B cell (primary cell): ENCODE data around the gene SEMA4A. TPM values are rescaled to one million over a fixed set of nuclear protein-coding genes. Genes with fewer than 3 reads are reported as not detected.

Experiments used
- ATAC-seq: fragments of 200-7000 bp; cut with Tn5 transposase; one replicate; pipeline ENCODE4 v1.10.0; 2021; ENCODE audit warnings: low read depth, mild to moderate bottlenecking, moderate number of reproducible peaks, moderate library complexity
- CTCF ChIA-PET: fragments of 350-600 bp; sonication (Branson Sonifier 250); formaldehyde crosslinking; loops from one replicate; lab custom pipeline; 2021; ENCODE audit warnings: antibody characterized with exemption, inconsistent platforms; lab: Charles Lee
- POLR2A ChIA-PET: fragments of 350-600 bp; sonication (Branson Sonifier 250); formaldehyde crosslinking; loops from one replicate; lab custom pipeline; 2021; ENCODE audit warnings: antibody characterized with exemption; lab: Charles Lee
- DNase-seq: peaks from one replicate; pipeline ENCODE4 v3.0.0; 2013
- H2AFZ ChIP-seq: 2 replicates; pipeline ENCODE4 v1.6.1; 2012; ENCODE audit warnings: mild to moderate bottlenecking, low read depth, low read length; ENCODE audit not compliant: insufficient read depth, poor library complexity, severe bottlenecking
- H3K27ac ChIP-seq, 2 donors: 1 replicate in 1 of 2; 2 replicates in 1 of 2; pipeline ENCODE4 v1.5.1; 2012 to 2013; ENCODE audit warnings: low read length in 2 of 2, mild to moderate bottlenecking in 2 of 2, moderate library complexity in 1 of 2
- H3K27me3 ChIP-seq, 4 experiments: fragments of 200-600 bp in 1 of 4; sonication (generic) in 1 of 4; replicated peaks in 1 of 4; 1 replicate in 2 of 4; 2 replicates in 2 of 4; pipeline versions ENCODE4 v1.6.1 to v1.7.0; 2013 to 2016; ENCODE audit warnings: low read length in 3 of 4, mild to moderate bottlenecking in 2 of 4, mixed read lengths in 1 of 4, moderate library complexity in 1 of 4; ENCODE audit not compliant: insufficient read depth in 4 of 4, control insufficient read depth in 3 of 4; ENCODE audit errors: control extremely low read depth in 1 of 4
- H3K36me3 ChIP-seq, 2 experiments: replicated peaks in 1 of 2; 1 replicate in 1 of 2; 2 replicates in 1 of 2; pipeline versions ENCODE4 v1.6.1 to v1.7.1; 2013; ENCODE audit warnings: low read length in 1 of 2; ENCODE audit not compliant: insufficient read depth in 2 of 2, control insufficient read depth in 1 of 2; ENCODE audit errors: control extremely low read depth in 1 of 2, extremely low read depth in 1 of 2
- H3K4me1 ChIP-seq, 2 donors: fragments of 200-600 bp in 1 of 2; sonication (generic) in 1 of 2; 1 replicate in 1 of 2; 2 replicates in 1 of 2; pipeline versions ENCODE4 v1.5.1 to v1.6.1; 2013 to 2017; ENCODE audit warnings: low read length in 2 of 2; ENCODE audit not compliant: control insufficient read depth in 2 of 2, insufficient read depth in 2 of 2
- H3K4me2 ChIP-seq: replicated peaks from 2 replicates; pipeline ENCODE3; 2012; ENCODE audit warnings: mild to moderate bottlenecking, low read depth, low read length; ENCODE audit not compliant: poor library complexity, severe bottlenecking
- H3K4me3 ChIP-seq, 5 experiments: fragments of 200-600 bp in 1 of 5; sonication (generic) in 1 of 5; 1 replicate in 3 of 5; 2 replicates in 2 of 5; pipeline versions ENCODE4 v1.5.1 to v1.7.0; 2011 to 2016; ENCODE audit warnings: low read length in 4 of 5, mild to moderate bottlenecking in 4 of 5, low read depth in 2 of 5, control low read depth in 1 of 5, moderate library complexity in 1 of 5; ENCODE audit not compliant: insufficient read depth in 1 of 5; ENCODE audit errors: control extremely low read depth in 1 of 5, extremely low read depth in 1 of 5
- H3K79me2 ChIP-seq: fragments of 200-600 bp; sonication (generic); one replicate; pipeline ENCODE4 v1.6.0; 2016; ENCODE audit warnings: low read length; ENCODE audit not compliant: control insufficient read depth, insufficient read depth
- H3K9ac ChIP-seq: fragments of 200-600 bp; sonication (generic); 2 replicates; pipeline ENCODE4 v1.6.1; 2017; ENCODE audit warnings: mild to moderate bottlenecking, low read length, moderate library complexity
- H3K9me3 ChIP-seq, 3 donors: one replicate each; pipeline versions ENCODE4 v1.6.1 to v1.7.1; 2013; ENCODE audit warnings: low read length in 2 of 3; ENCODE audit not compliant: control insufficient read depth in 2 of 3, insufficient read depth in 1 of 3; ENCODE audit errors: control extremely low read depth in 1 of 3
- H4K20me1 ChIP-seq: 2 replicates; pipeline ENCODE4 v1.6.0; 2012; ENCODE audit warnings: mild to moderate bottlenecking, low read length; ENCODE audit not compliant: insufficient read depth, control insufficient read depth, poor library complexity, severe bottlenecking
- H3K27ac Mint-ChIP-seq: one replicate; pipeline ENCODE4 v1.8.0; 2021; ENCODE audit warnings: mixed read lengths
- H3K27me3 Mint-ChIP-seq: one replicate; pipeline ENCODE4 v1.8.0; 2021; ENCODE audit warnings: mixed read lengths
- H3K4me1 Mint-ChIP-seq: one replicate; pipeline ENCODE4 v1.8.0; 2021; ENCODE audit warnings: mixed read lengths
- H3K4me3 Mint-ChIP-seq: one replicate; pipeline ENCODE4 v1.8.0; 2021; ENCODE audit warnings: mixed read lengths
- H3K9me3 Mint-ChIP-seq: one replicate; pipeline ENCODE4 v1.8.0; 2022; ENCODE audit warnings: mixed read lengths; ENCODE audit not compliant: insufficient read depth
- EZH2 ChIP-seq: IDR thresholded peaks from 2 replicates; pipeline ENCODE4 v1.6.1; 2012; ENCODE audit warnings: borderline replicate concordance, low read depth, mild to moderate bottlenecking, moderate library complexity, low read length; ENCODE audit not compliant: insufficient read depth, poor library complexity, severe bottlenecking
- WGBS: methylation state at CpG from one replicate; pipeline ENCODE4 v1.1.5; 2013; ENCODE audit warnings: missing lambda C conversion rate; ENCODE audit not compliant: insufficient coverage; 5-methylcytosine and 5-hydroxymethylcytosine counted together
- intact Hi-C: fragments of 100-400 bp; cut with micrococcal nuclease; formaldehyde crosslinking; loops from one replicate; pipeline ENCODE4 v1.10.0; 2022
- polyA plus RNA-seq: library from polyadenylated mRNA; depleted of rRNA; stranded (reverse); fragments of >200 nt; gene quantifications from 2 replicates; pipeline ENCODE4 v1.2.3, GENCODE V29; 2012
- total RNA-seq, 2 donors: library from RNA; stranded (reverse); fragments of 120-200 nt in 1 of 2; gene quantifications; 1 replicate in 1 of 2; 2 replicates in 1 of 2; pipeline versions ENCODE4 v1.2.3 to v1.2.4, GENCODE V29; 2013 to 2022
- TF ChIP-seq, protein P1 (sequence below): fragments of 200-600 bp; IDR thresholded peaks from one replicate; pipeline ENCODE4 v1.8.0; 2022; ENCODE audit warnings: antibody characterized with exemption, mild to moderate bottlenecking

The SEMA4A gene
- total and polyA plus RNA-seq, 2 donors (not counting 1 experiment from before 2014, with no cell fraction given): 9.2 to 15.5 TPM

- ChIA-PET CTCF (interaction anchor here (1.3 kb wide), 1 partner anchor 59 kb away, joined by 3 read pairs; no protein-coding TSS in a partner anchor), POLR2A (interaction anchor here (0.7 kb wide), 1 partner anchor 20 kb away, joined by 3 read pairs; no protein-coding TSS in a partner anchor)
- Histone ChIP-seq H3K9me3 (no peaks in the 10 kb centered on the region), H2AFZ (no peak overlapping the region), H3K36me3 (peaks cover 0 to 44% of the 10 kb centered on the region in 2 experiments), H3K79me2 (peaks cover 64% of the 10 kb centered on the region), H3K9ac (no peak overlapping the region), H3K4me3 (no peak overlapping the region), H3K4me1 (peaks cover 0 to 5% of the 10 kb centered on the region in 2 donors), H3K27ac (no peak overlapping the region), H3K4me2 (no peak overlapping the region), H4K20me1 (peaks cover 13% of the 10 kb centered on the region), H3K27me3 (no peaks in the 10 kb centered on the region)
- no peaks in the 10 kb centered on the region for H3K27me3 Mint-ChIP-seq
- ATAC-seq (no peak), DNase-seq (no peak)
- H3K27ac Mint-ChIP-seq: no peak overlapping the region
- peaks cover 4% of the 10 kb centered on the region for H3K4me1 Mint-ChIP-seq
- H3K4me3 Mint-ChIP-seq: no peak overlapping the region
- TF ChIP-seq EZH2: no peak
- TF ChIP-seq, protein P1, sequence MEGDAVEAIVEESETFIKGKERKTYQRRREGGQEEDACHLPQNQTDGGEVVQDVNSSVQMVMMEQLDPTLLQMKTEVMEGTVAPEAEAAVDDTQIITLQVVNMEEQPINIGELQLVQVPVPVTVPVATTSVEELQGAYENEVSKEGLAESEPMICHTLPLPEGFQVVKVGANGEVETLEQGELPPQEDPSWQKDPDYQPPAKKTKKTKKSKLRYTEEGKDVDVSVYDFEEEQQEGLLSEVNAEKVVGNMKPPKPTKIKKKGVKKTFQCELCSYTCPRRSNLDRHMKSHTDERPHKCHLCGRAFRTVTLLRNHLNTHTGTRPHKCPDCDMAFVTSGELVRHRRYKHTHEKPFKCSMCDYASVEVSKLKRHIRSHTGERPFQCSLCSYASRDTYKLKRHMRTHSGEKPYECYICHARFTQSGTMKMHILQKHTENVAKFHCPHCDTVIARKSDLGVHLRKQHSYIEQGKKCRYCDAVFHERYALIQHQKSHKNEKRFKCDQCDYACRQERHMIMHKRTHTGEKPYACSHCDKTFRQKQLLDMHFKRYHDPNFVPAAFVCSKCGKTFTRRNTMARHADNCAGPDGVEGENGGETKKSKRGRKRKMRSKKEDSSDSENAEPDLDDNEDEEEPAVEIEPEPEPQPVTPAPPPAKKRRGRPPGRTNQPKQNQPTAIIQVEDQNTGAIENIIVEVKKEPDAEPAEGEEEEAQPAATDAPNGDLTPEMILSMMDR: no peak
- intact Hi-C loops: no loop called here
- 100% methylated on average over 2 of the region's 3 CpGs for WGBS
- H3K9me3 Mint-ChIP-seq: no peaks in the 10 kb centered on the region
Measured at GRCh38 chr1:156204686-156205085, 51.3 kb downstream of the SEMA4A start.

GRCh38 chr1:156211243-156211642 is 57.9 kb downstream of the SEMA4A start:
- peak overlapping the region; percentile 33 for H3K4me3 Mint-ChIP-seq
- POLR2A ChIA-PET: no interaction called here

More at GRCh38 chr1:156211243-156211642, 57.9 kb downstream of the SEMA4A start:
- H4K20me1 ChIP-seq: peaks cover 4% of the 10 kb centered on the region
- H2AFZ ChIP-seq: no peak overlapping the region
- H3K27me3 Mint-ChIP-seq: no peaks in the 10 kb centered on the region
- H3K4me1 Mint-ChIP-seq: peaks cover 25% of the 10 kb centered on the region
- CTCF ChIA-PET: interaction anchor here (1.7 to 3.4 kb wide), 2 partner anchors 13 to 15 kb away, joined by 3 to 18 read pairs; no protein-coding TSS in a partner anchor
- TF ChIP-seq, protein P1: no peak
- no peak for TF ChIP-seq EZH2
- H3K27ac ChIP-seq: no peak overlapping the region
- H3K9me3 ChIP-seq: no peaks in the 10 kb centered on the region
- peaks cover 14 to 19% of the 10 kb centered on the region in 2 donors for H3K4me1 ChIP-seq
- ATAC-seq (no peak), DNase-seq (no peak)
- H3K9me3 Mint-ChIP-seq: no peaks in the 10 kb centered on the region
- H3K79me2 ChIP-seq: peaks cover 49% of the 10 kb centered on the region
- H3K36me3 ChIP-seq: peaks cover 0 to 36% of the 10 kb centered on the region in 2 experiments
- intact Hi-C loops: loop anchor here (5.0 kb wide), 1 partner anchor 354 kb away; the partner anchor contains the start of genes GON4L and SYT11
- no peak overlapping the region for H3K4me2 ChIP-seq
- 100% methylated on average over 1 of the region's 3 CpGs for WGBS
- H3K4me3 ChIP-seq: no peak overlapping the region
- peak overlapping the region; percentile 38 for H3K27ac Mint-ChIP-seq
- H3K9ac ChIP-seq: no peak overlapping the region
- H3K27me3 ChIP-seq: no peaks in the 10 kb centered on the region
